Astrocyte (in vitro differentiated cells and primary cell): ENCODE measurements around the gene RPL3. TPM values are rescaled to one million over a fixed set of nuclear protein-coding genes. Genes with fewer than 3 reads are reported as not detected.

ENCODE experiments used
- DNase-seq: peaks from one replicate; pipeline ENCODE4 v3.0.0-alpha.2; 2010; ENCODE audit warnings: low read depth
- FAIRE-seq: peaks from 2 replicates; lab custom pipeline; 2011; peaks lifted over from hg19 to GRCh38; lab: Jason Lieb, UNC
- H2AFZ ChIP-seq: 2 replicates; pipeline ENCODE4 v1.6.0; 2012; ENCODE audit warnings: low read depth, low read length, inconsistent platforms
- H3K27ac ChIP-seq: 2 replicates; pipeline ENCODE4 v1.5.1; 2011; ENCODE audit warnings: low read depth, low read length, inconsistent platforms
- H3K27me3 ChIP-seq: 2 replicates; pipeline ENCODE4 v1.6.0; 2011; ENCODE audit warnings: low read length, inconsistent platforms; ENCODE audit not compliant: insufficient read depth
- H3K36me3 ChIP-seq: 2 replicates; pipeline ENCODE4 v1.5.1; 2011; ENCODE audit warnings: low read length, inconsistent platforms; ENCODE audit not compliant: insufficient read depth
- H3K4me1 ChIP-seq: 2 replicates; pipeline ENCODE4 v1.5.1; 2011; ENCODE audit warnings: low read length, inconsistent platforms; ENCODE audit not compliant: insufficient read depth
- H3K4me2 ChIP-seq: 2 replicates; pipeline ENCODE4 v1.6.0; 2012; ENCODE audit warnings: low read length, inconsistent platforms
- H3K4me3 ChIP-seq: 2 replicates; pipeline ENCODE4 v1.5.1; 2011; ENCODE audit warnings: low read depth, mild to moderate bottlenecking, low read length, inconsistent platforms; ENCODE audit not compliant: insufficient read depth
- H3K79me2 ChIP-seq: 2 replicates; pipeline ENCODE4 v1.6.0; 2012; ENCODE audit warnings: mild to moderate bottlenecking, low read length, inconsistent platforms; ENCODE audit not compliant: insufficient read depth
- H3K9ac ChIP-seq: 2 replicates; pipeline ENCODE4 v1.6.0; 2012; ENCODE audit warnings: mild to moderate bottlenecking, low read length, inconsistent platforms
- H3K9me3 ChIP-seq: 2 replicates; pipeline ENCODE4 v1.5.1; 2012; ENCODE audit warnings: low read depth, mild to moderate bottlenecking, low read length, inconsistent platforms; ENCODE audit not compliant: insufficient read depth
- H4K20me1 ChIP-seq: 2 replicates; pipeline ENCODE4 v1.6.0; 2012; ENCODE audit warnings: low read length, inconsistent platforms; ENCODE audit not compliant: insufficient read depth
- H3K27ac Mint-ChIP-seq: one replicate; pipeline ENCODE4 v1.8.0; 2021; ENCODE audit warnings: mild to moderate bottlenecking, mixed read lengths; ENCODE audit not compliant: unreplicated experiment
- H3K27me3 Mint-ChIP-seq: one replicate; pipeline ENCODE4 v1.8.0; 2021; ENCODE audit warnings: low read depth, mixed read lengths; ENCODE audit not compliant: unreplicated experiment
- H3K36me3 Mint-ChIP-seq: one replicate; pipeline ENCODE4 v1.8.0; 2021; ENCODE audit warnings: low read depth, mixed read lengths; ENCODE audit not compliant: unreplicated experiment
- H3K4me1 Mint-ChIP-seq: one replicate; pipeline ENCODE4 v1.8.0; 2021; ENCODE audit warnings: low read depth, mixed read lengths; ENCODE audit not compliant: unreplicated experiment
- H3K4me3 Mint-ChIP-seq: one replicate; pipeline ENCODE4 v1.8.0; 2021; ENCODE audit warnings: mild to moderate bottlenecking, moderate library complexity, mixed read lengths; ENCODE audit not compliant: unreplicated experiment
- H3K9me3 Mint-ChIP-seq: one replicate; pipeline ENCODE4 v1.8.0; 2021; ENCODE audit warnings: mild to moderate bottlenecking, mixed read lengths; ENCODE audit not compliant: unreplicated experiment
- CTCF ChIP-seq: IDR thresholded peaks from 2 replicates; pipeline ENCODE4 v1.5.1; 2011; ENCODE audit warnings: low read depth, mild to moderate bottlenecking, inconsistent platforms, low read length, moderate library complexity; ENCODE audit not compliant: insufficient read depth
- EZH2 ChIP-seq: IDR thresholded peaks from 2 replicates; pipeline ENCODE4 v1.6.1; 2012; ENCODE audit warnings: mild to moderate bottlenecking, low read length, inconsistent platforms; ENCODE audit not compliant: insufficient read depth
- total RNA-seq: library from RNA; stranded (reverse); gene quantifications from 2 replicates; pipeline ENCODE4 v1.2.1, GENCODE V29; 2021

The RPL3 gene
- total RNA-seq, 1 donor from 2014 or later: 1,182 TPM

- H3K27me3 ChIP-seq: no peaks in the 10 kb centered on the region
- no peak for FAIRE-seq
- no peak overlapping the region for H3K27ac Mint-ChIP-seq
Observed at GRCh38 chr22:39264349-39265038, 54.9 kb downstream of the RPL3 start.

GRCh38 chr22:39263626-39264348 lies 55.6 kb downstream of the RPL3 start:
- Mint-ChIP-seq H3K9me3 (peaks cover 22% of the 10 kb centered on the region), H3K27ac (no peak overlapping the region), H3K27me3 (no peaks in the 10 kb centered on the region), H3K4me3 (no peak overlapping the region), H3K4me1 (peaks cover 3% of the 10 kb centered on the region), H3K36me3 (no peaks in the 10 kb centered on the region)
- DNase-seq (no peak), FAIRE-seq (no peak)
- Histone ChIP-seq H4K20me1 (no peaks in the 10 kb centered on the region), H3K4me2 (no peak overlapping the region), H3K4me1 (peaks cover 5% of the 10 kb centered on the region), H3K9ac (no peak overlapping the region), H3K9me3 (peaks cover 12% of the 10 kb centered on the region), H3K27ac (no peak overlapping the region), H3K36me3 (no peaks in the 10 kb centered on the region), H2AFZ (no peak overlapping the region), H3K79me2 (no peaks in the 10 kb centered on the region), H3K27me3 (no peaks in the 10 kb centered on the region), H3K4me3 (no peak overlapping the region)
- TF ChIP-seq EZH2 (no peak), CTCF (no peak)

More at GRCh38 chr22:39264349-39265038, 54.9 kb downstream of the RPL3 start:
- Mint-ChIP-seq H3K4me3 (no peak overlapping the region), H3K27me3 (no peaks in the 10 kb centered on the region), H3K36me3 (no peaks in the 10 kb centered on the region), H3K4me1 (peaks cover 3% of the 10 kb centered on the region), H3K9me3 (peaks cover 22% of the 10 kb centered on the region)
- peaks cover 5% of the 10 kb centered on the region for H3K4me1 ChIP-seq
- no peak overlapping the region for H3K27ac ChIP-seq
- H3K9me3 ChIP-seq: peaks cover 12% of the 10 kb centered on the region
- H3K9ac ChIP-seq: no peak overlapping the region
- no peaks in the 10 kb centered on the region for H4K20me1 ChIP-seq
- H3K36me3 ChIP-seq: no peaks in the 10 kb centered on the region
- no peak for DNase-seq
- no peak overlapping the region for H3K4me2 ChIP-seq
- TF ChIP-seq EZH2 (no peak), CTCF (no peak)
- no peak overlapping the region for H2AFZ ChIP-seq
- H3K79me2 ChIP-seq: no peaks in the 10 kb centered on the region
- H3K4me3 ChIP-seq: no peak overlapping the region

Other genes starting within 250 kb of the RPL3 start
- gene APOBEC3G, start 242.3 kb downstream of the RPL3 start, total RNA-seq: 2.4 and 2.7 TPM in 2 replicates
- gene APOBEC3H, start 222.4 kb downstream of the RPL3 start, total RNA-seq: 0.30 and 0.48 TPM in 2 replicates
- 1.2 and 1.4 TPM in 2 replicates for gene CBX7, start 166.9 kb downstream of the RPL3 start, total RNA-seq
- gene PDGFB, start 74.6 kb downstream of the RPL3 start, total RNA-seq: 17.0 and 27.3 TPM in 2 replicates
- 12.0 and 14.1 TPM in 2 replicates for gene SYNGR1, start 30.4 kb upstream of the RPL3 start, total RNA-seq
- gene TAB1, start 80.2 kb upstream of the RPL3 start, total RNA-seq: 13.4 and 13.8 TPM in 2 replicates
- gene MGAT3, start 137.4 kb upstream of the RPL3 start, total RNA-seq: 7.9 and 9.7 TPM in 2 replicates
- gene MIEF1, start 182.7 kb upstream of the RPL3 start, total RNA-seq: 34.2 and 35.6 TPM in 2 replicates
- 502 and 508 TPM in 2 replicates for gene ATF4, start 200.9 kb upstream of the RPL3 start, total RNA-seq
- gene RPS19BP1, start 213.1 kb upstream of the RPL3 start, total RNA-seq: 45.5 and 58.7 TPM in 2 replicates